ENCODE measurements around the gene LUZP2.

LUZP2 gene

DNA sequence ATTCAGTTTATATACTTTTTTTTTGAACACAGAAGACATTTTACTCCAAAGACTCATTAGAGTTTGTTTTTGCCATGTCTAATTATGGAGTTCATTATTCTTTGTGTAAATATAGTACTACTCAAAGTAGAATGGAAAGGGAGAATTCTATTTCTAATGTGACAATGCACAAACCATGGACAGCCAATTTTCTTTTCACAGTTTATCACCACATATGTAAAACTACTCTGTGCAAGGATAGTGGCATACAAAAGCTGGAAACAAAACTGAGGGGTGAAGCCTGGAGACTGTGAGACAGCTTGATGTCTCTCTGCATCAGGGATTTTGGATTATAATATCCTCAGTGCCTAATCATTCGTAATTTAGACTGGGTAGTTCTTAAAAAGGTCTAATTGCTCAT, 75.5 kb downstream of the LUZP2 start:
- DNase-seq, result no peak

DNA sequence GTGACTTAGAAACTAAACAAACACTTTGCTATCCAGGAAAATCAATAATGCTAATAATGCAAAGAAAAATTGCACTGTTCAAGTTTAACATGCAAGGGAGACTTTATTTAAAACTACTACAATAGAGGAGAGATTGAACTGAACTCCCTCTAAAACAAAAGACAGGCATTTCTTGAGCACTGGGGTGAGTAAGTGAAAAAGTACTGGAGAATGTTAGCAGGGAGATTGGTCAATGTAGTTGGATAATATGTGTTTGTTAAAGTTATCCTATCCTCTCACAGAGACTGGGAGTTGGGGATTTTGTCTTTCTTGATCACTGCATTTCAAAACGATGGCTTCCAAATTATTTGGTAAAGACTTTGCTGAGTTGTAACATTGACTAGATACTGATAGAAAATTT, 77.6 kb downstream of the LUZP2 start:
- no peak for DNase-seq

- DNase-seq, result no peak
These were observed 78.5 kb downstream of the LUZP2 start for GRCh38 chr11:24575392-24575791.

DNA sequence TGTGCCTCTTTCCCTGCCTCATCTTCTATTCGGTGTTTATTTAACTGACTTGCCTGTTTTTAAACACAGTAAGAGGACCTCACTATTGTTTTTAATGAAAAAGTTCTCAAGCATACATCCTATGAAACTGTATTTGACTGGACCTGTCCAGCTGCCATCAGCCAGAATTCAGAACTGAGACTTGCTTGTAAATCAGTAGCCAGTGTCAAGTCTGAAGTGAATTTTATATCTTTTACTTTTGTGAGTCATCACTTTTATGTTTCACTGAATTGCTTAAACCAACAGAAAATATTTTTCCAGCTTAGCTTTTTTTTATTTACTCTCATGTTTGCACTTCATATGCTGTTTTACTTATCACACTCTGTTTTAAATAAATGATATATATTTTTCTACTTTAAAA, 88.3 kb downstream of the LUZP2 start:
- DNase-seq, result no peak

- no peak for DNase-seq
These were observed 90.8 kb downstream of the LUZP2 start for GRCh38 chr11:24587635-24588034.

GRCh38 chr11:24588081-24588480, 91.2 kb downstream of the LUZP2 start:
- DNase-seq, result no peak

DNA sequence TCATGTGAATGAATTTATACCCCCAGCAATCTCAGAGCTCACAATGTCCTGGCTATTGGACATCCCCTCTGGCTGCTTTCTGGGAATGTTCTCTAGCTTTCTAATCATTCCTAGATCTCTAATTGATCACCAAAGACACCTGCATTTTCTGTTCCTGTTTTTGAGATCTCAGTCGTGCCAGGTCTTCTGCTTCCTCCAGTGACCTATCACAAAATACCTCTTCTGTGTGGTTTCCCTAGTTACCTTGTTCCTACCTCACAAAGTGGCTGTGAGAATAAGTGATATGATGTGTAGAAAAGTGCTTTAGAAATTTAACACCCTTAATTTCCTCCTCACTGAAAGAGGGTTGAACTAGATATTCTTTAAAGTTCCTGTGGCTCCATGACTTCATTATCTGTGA, 92.2 kb downstream of the LUZP2 start:
- no peak for DNase-seq

DNA sequence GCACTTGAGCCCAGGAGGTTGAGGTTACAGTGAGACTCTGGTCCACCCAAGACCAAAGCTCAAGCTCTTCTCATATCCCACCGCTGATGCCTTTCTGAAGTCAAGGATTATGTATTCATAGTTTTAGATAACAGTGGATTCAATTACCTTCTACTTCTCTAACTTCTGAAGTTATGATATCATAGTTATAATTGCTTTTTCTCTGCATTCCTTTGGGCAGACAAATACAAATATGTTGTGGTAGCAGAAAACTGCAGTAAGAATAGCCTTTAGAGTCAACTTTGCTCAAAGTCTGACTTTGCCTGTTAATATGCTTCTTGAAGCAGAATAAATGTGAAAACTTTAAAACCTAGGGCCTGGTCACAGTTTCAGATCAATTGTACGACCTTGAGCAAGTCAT, 94.4 kb downstream of the LUZP2 start:
- no peak for DNase-seq

DNA sequence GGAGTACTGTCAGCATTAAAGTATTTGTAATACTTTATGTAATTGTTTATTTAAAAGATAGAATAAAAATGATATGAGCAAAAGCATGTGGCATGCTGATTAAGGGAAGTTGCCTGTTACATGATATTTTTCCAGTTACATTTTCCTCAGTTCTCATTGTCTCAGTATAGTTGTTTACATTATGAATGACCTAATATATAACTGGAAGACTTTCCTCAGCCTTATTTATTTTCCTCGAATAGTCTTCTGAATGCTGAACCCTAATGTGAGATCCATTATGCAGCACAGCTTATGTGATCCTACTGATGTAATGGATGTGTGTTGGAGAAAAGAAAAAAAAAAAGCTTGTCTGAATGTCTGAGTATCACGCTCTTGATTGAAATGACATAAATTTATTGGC, 95.5 kb downstream of the LUZP2 start:
- DNase-seq, result no peak

GRCh38 chr11:24593332-24593731, 96.5 kb downstream of the LUZP2 start:
- DNase-seq, result no peak

- no peak for DNase-seq
These were observed 97.5 kb downstream of the LUZP2 start for GRCh38 chr11:24594401-24594800.

DNA sequence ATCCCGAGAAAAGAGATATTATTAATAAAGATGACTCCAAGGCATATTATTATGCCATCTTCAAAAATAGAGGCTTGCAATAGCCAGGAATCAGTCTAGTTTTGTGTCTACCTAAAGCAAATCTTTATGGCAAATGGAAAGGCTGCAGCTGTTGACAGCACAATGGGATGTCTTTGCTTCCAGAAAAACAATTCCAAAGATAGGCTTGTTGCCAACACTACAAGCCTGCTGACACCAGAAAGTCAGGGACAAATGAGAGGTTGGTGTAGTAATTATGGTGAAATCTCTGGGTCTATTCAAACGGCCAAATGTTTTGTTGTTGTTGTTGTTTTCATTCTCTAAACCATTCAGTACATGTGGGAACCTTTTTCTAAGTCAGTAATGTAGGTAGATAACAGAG, 101.8 kb downstream of the LUZP2 start:
- DNase-seq, result no peak

DNA sequence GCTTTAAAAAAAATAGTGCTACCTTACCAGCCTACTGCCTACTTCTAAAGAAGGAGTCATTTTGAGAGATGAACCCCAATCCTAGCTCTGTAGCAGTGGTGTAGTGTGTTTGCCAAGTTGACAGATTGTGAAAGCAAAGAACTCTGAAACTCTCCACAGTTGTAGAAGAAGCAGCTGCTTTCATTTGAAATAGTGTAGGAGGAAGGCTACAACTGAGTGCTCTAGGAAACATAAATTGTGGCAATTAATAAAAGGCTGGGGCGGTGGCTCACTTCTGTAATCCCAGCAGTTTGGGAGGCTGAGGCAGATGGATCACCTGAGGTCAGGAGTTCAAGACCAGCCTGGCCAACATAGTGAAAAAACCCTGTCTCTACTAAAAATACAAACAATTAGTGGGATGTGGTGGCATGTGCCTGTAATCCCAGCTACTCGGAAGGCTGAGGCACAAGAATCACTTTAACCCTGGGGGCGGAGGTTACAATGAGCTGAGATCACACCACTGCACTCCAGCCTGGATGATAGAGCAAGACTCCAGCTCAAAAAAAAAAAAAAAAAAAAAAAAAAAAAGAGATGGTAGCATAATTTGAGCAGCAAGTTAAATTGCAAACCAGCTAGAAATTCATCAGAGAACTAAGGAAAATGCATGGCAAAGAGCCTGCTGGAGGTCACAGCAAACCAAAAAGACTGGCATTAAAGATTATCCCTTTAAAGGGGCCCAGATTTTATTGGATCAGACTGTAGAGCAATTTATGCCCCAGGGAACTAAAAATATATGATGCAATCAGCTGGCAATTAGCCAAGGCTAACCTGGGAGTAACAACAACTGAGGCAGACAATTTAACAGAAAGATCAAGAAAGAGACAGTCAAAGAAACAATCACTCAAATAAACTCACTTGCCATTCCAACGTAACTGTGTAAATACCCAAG, 112.6 kb downstream of the LUZP2 start:
- DNase-seq, result no peak

GRCh38 chr11:24615451-24616160, 118.8 kb downstream of the LUZP2 start:
- DNase-seq, result no peak

DNA sequence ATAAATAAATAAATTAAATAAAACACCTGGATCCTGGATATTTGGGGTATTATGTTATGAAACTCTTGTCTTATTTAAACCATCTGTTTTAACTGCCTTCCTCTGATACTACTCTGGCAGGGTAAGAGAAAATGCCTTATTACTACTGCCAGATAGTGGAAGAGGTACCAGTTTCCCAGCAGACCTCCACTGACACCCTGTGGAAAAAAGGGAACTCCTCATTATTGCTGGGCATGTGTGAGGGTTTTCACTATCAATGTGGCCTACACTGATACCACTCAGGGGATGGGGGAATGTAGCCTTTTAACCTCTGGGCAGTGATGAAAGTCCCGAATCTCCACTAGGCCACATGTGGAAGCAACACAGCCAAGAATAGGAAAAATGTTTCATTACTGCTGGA, 121.0 kb downstream of the LUZP2 start:
- no peak for DNase-seq

DNA sequence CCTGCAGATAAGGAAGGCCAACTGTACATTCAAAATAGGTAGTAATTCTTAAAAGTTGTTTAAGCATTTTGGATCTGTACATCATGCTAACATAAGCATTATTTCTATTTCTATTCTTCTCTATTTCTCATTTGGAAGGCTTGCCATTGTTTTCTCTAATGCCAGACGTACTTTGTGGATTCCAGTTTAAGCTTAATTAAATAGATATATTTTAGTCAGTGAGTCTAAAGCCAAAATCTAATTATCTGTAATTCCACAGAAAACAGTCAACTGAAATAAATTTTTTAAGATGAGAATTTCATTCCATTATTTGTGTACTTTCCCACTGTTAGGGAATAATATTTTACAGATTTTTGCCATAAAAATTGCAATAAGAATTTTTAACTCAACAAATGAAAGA, 123.0 kb downstream of the LUZP2 start:
- no peak for DNase-seq

DNA sequence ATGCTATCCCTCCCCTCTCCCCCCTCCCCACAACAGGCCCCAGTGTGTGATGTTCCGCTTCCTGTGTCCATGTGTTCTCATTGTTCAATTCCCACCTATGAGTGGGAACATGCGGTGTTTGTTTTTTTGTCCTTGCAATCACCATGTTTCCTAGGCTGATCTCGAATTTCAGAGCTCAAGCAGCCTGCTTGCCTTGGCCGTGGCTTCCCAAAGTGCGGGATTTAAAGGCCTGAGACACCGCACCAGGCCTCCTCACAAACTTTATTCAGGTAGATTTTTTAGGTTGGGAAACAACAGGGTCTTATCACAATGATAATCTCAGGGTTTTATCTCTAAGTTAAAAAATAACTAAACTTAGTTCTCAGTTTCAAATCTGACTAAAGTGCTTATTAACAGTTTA, 125.4 kb downstream of the LUZP2 start:
- DNase-seq, result no peak

DNA sequence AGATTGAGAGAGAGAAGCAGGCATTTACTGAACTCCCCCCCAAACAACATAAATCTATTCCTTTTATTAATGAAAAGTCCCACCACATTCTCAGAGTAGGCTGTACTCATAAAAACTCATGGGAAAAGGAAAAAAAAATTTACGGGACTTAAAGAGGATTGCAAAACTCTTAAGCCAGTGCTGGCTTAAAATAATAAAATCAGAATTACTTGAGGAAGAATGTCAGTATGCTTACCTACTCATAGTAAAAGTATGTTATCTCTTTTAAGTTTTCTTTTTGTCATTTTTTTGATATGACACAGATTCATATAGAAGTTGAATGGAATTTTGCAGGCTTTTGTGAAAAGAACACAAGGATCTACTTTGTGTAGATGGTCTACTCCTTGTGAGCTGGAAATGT, 126.3 kb downstream of the LUZP2 start:
- no peak for DNase-seq

DNA sequence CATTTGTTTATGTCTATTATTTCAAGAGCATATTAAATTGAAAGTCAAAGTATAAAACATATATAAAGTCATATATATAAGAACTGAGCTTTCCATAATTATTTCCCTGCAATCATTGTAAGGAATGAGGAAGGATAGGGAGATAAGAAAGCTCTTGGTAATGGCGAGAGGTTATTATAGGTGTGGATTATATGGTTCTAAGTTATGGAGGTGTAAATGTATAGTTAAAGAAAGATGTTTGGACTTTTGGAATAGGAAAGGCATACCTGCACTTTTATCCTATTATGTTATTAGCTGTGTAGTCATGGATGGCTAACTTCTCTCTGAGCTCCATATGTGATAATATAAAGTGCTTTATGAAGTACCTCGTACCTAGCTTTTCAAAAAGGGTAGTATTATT, 127.6 kb downstream of the LUZP2 start:
- DNase-seq, result no peak

GRCh38 chr11:24625975-24626374, 129.1 kb downstream of the LUZP2 start:
- no peak for DNase-seq

- no peak for DNase-seq
These were observed 131.4 kb downstream of the LUZP2 start for GRCh38 chr11:24628224-24628776.

- DNase-seq, result no peak
These were observed 137.8 kb downstream of the LUZP2 start for GRCh38 chr11:24634606-24635160.

DNA sequence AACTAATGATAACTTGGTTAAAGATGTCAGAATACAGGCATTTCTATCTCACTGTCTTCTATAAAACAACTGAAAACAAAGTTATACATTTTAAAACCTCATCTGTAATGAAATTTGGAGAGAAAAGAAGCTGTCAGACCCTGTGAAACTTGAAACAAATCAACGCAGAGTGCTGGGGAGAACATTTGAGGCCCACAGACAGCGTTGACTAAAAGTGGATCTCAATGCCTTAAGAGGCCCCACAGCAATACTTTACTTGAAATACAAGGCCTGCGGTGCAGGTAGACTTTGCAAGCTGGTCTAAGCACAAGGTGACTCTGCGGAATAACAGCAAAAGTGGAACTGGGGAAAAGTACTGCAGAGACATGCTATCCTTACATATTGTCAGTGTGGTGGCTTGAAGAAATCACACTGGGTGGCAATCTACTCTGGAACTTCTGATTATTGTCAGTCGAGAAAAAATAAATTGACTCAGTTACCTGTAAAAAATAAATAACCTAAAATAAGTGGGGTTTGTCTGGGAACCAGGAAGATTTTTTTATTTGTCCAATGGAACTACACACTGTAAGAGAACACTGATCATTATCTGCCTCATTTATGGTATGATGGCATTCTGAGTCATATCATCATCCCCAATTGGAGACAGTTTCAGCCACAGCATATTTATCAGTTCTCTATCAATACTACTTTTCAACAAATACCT, 138.9 kb downstream of the LUZP2 start:
- DNase-seq, result no peak
